ENCODE measurements around the gene RAB3IL1. TPM values are rescaled to one million over a fixed set of nuclear protein-coding genes. Genes with fewer than 3 reads are reported as not detected.

Gene RAB3IL1
- total and polyA plus RNA-seq, 2 of the 13 experiments (the other 11 are each of a cell fraction or from before 2014, with no cell fraction given), result 1.2 to 2.0 TPM

DNA sequence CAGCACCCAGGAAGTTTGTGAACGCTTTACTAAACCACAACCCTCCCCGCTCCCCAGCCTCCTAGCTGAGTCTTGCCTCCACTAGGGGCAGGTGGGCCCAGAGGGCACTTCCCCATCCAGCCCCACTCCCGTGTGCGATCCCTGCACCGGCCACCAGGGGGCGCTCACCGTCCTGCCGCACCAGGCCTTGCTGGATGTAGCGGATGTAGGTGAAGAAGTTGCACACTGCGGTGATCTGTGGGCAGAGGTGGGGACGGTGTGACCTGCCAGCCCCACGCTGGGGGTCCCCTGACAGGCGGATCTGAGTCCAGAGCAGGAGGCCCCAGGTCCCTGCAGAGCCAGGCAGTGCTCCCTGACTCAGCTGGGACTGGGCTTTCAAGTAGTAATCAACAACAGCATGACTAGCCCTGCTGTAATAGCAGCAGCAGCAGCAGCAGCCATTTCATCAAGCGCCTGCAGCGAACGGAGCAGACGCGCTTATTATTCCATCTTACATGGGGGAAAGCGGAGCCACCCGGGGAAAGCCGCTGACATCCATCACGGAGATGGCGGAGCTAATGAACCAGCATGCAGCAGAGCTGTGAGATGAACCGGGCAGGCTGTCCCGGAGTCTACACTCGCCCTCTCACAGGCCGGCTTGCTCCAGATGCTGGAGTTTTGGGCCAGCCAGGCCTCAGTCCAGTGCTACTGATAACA lies 18.1 kb downstream of the RAB3IL1 start (continued):
- TF ChIP-seq, protein P1, sequence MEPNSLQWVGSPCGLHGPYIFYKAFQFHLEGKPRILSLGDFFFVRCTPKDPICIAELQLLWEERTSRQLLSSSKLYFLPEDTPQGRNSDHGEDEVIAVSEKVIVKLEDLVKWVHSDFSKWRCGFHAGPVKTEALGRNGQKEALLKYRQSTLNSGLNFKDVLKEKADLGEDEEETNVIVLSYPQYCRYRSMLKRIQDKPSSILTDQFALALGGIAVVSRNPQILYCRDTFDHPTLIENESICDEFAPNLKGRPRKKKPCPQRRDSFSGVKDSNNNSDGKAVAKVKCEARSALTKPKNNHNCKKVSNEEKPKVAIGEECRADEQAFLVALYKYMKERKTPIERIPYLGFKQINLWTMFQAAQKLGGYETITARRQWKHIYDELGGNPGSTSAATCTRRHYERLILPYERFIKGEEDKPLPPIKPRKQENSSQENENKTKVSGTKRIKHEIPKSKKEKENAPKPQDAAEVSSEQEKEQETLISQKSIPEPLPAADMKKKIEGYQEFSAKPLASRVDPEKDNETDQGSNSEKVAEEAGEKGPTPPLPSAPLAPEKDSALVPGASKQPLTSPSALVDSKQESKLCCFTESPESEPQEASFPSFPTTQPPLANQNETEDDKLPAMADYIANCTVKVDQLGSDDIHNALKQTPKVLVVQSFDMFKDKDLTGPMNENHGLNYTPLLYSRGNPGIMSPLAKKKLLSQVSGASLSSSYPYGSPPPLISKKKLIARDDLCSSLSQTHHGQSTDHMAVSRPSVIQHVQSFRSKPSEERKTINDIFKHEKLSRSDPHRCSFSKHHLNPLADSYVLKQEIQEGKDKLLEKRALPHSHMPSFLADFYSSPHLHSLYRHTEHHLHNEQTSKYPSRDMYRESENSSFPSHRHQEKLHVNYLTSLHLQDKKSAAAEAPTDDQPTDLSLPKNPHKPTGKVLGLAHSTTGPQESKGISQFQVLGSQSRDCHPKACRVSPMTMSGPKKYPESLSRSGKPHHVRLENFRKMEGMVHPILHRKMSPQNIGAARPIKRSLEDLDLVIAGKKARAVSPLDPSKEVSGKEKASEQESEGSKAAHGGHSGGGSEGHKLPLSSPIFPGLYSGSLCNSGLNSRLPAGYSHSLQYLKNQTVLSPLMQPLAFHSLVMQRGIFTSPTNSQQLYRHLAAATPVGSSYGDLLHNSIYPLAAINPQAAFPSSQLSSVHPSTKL (CRISPR knock-in tag; IDR thresholded peaks at IDR 0.05), result peak; percentile 45; the same call in 1 of the 2 replicates
- peak; percentile 39; the same call in 1 of the 2 replicates for TF ChIP-seq MAZ (IDR thresholded peaks at IDR 0.05; ENCODE audit: borderline replicate concordance, low read depth, low read length)
- TF ChIP-seq MAZ (CRISPR knock-in tag; IDR thresholded peaks at IDR 0.05; ENCODE audit: low read depth), result peak; percentile 83; the same call in 1 of the 2 replicates
- TF ChIP-seq ZNF619 (CRISPR knock-in tag; IDR thresholded peaks at IDR 0.05), result peak; percentile 78; the same call in 1 of the 2 replicates
- 0 out of 2 replicates have a peak, but pooled peaks have one; percentile 43 for TF ChIP-seq ZNF441 (CRISPR knock-in tag; IDR thresholded peaks at IDR 0.05; ENCODE audit: borderline replicate concordance)
- TF ChIP-seq MXI1 (IDR thresholded peaks at IDR 0.05; ENCODE audit: borderline replicate concordance, low read depth, low read length), result peak; percentile 67; the same call in 2 of the 3 replicates
- TF ChIP-seq, protein P2, sequence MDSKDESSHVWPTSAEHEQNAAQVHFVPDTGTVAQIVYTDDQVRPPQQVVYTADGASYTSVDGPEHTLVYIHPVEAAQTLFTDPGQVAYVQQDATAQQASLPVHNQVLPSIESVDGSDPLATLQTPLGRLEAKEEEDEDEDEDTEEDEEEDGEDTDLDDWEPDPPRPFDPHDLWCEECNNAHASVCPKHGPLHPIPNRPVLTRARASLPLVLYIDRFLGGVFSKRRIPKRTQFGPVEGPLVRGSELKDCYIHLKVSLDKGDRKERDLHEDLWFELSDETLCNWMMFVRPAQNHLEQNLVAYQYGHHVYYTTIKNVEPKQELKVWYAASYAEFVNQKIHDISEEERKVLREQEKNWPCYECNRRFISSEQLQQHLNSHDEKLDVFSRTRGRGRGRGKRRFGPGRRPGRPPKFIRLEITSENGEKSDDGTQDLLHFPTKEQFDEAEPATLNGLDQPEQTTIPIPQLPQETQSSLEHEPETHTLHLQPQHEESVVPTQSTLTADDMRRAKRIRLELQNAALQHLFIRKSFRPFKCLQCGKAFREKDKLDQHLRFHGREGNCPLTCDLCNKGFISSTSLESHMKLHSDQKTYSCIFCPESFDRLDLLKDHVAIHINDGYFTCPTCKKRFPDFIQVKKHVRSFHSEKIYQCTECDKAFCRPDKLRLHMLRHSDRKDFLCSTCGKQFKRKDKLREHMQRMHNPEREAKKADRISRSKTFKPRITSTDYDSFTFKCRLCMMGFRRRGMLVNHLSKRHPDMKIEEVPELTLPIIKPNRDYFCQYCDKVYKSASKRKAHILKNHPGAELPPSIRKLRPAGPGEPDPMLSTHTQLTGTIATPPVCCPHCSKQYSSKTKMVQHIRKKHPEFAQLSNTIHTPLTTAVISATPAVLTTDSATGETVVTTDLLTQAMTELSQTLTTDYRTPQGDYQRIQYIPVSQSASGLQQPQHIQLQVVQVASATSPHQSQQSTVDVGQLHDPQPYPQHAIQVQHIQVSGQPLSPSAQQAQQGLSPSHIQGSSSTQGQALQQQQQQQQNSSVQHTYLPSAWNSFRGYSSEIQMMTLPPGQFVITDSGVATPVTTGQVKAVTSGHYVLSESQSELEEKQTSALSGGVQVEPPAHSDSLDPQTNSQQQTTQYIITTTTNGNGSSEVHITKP (CRISPR knock-in tag; IDR thresholded peaks at IDR 0.05; ENCODE audit: low read depth), result no peak
- peak; percentile 31; the same call in 1 of the 2 replicates for TF ChIP-seq RXRA (CRISPR knock-in tag; IDR thresholded peaks at IDR 0.05)
- TF ChIP-seq, protein P3, sequence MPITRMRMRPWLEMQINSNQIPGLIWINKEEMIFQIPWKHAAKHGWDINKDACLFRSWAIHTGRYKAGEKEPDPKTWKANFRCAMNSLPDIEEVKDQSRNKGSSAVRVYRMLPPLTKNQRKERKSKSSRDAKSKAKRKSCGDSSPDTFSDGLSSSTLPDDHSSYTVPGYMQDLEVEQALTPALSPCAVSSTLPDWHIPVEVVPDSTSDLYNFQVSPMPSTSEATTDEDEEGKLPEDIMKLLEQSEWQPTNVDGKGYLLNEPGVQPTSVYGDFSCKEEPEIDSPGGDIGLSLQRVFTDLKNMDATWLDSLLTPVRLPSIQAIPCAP (CRISPR knock-in tag; IDR thresholded peaks at IDR 0.05; ENCODE audit: low read depth), result no peak
- TF ChIP-seq, protein P4, sequence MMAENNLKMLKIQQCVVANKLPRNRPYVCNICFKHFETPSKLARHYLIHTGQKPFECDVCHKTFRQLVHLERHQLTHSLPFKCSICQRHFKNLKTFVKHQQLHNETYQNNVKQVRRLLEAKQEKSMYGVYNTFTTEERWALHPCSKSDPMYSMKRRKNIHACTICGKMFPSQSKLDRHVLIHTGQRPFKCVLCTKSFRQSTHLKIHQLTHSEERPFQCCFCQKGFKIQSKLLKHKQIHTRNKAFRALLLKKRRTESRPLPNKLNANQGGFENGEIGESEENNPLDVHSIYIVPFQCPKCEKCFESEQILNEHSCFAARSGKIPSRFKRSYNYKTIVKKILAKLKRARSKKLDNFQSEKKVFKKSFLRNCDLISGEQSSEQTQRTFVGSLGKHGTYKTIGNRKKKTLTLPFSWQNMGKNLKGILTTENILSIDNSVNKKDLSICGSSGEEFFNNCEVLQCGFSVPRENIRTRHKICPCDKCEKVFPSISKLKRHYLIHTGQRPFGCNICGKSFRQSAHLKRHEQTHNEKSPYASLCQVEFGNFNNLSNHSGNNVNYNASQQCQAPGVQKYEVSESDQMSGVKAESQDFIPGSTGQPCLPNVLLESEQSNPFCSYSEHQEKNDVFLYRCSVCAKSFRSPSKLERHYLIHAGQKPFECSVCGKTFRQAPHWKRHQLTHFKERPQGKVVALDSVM (CRISPR knock-in tag; IDR thresholded peaks at IDR 0.05), result peak; percentile 65
- TF ChIP-seq SMARCE1 (IDR thresholded peaks at IDR 0.05; ENCODE audit: borderline replicate concordance), result no peak
- TF ChIP-seq, protein P5, sequence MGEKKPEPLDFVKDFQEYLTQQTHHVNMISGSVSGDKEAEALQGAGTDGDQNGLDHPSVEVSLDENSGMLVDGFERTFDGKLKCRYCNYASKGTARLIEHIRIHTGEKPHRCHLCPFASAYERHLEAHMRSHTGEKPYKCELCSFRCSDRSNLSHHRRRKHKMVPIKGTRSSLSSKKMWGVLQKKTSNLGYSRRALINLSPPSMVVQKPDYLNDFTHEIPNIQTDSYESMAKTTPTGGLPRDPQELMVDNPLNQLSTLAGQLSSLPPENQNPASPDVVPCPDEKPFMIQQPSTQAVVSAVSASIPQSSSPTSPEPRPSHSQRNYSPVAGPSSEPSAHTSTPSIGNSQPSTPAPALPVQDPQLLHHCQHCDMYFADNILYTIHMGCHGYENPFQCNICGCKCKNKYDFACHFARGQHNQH (CRISPR knock-in tag; IDR thresholded peaks at IDR 0.05), result peak; percentile 52; the same call in 1 of the 2 replicates
- TF ChIP-seq TEAD3 (CRISPR knock-in tag; optimal IDR thresholded peaks at IDR 0.05; ENCODE audit: borderline replicate concordance), result peak; percentile 53
- TF ChIP-seq, protein P6, sequence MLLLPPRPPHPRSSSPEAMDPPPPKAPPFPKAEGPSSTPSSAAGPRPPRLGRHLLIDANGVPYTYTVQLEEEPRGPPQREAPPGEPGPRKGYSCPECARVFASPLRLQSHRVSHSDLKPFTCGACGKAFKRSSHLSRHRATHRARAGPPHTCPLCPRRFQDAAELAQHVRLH (CRISPR knock-in tag; IDR thresholded peaks at IDR 0.05; ENCODE audit: borderline replicate concordance, low read depth), result no peak; the same call in 1 of the 2 replicates
- 0 out of 2 replicates have a peak, but pooled peaks have one; percentile 47 for TF ChIP-seq GATAD1 (CRISPR knock-in tag; IDR thresholded peaks at IDR 0.05)
- TF ChIP-seq RAD21 (CRISPR knock-in tag; IDR thresholded peaks at IDR 0.05), result peak; percentile 98
